Thyroid gland (tissue), 4 donors: ENCODE results near the gene YES1.

Experiments used
- POLR2A ChIP-seq, 2 donors: fragments of 450-650 bp; IDR thresholded peaks; one replicate each; pipeline ENCODE4 v1.6.1; 2017; ENCODE audit warnings: antibody characterized with exemption in 2 of 2, mild to moderate bottlenecking in 2 of 2, moderate library complexity in 1 of 2
- TF ChIP-seq, protein P1 (sequence below), 6 experiments: fragments of 200-600 bp in 3 of 6; fragments of 450-650 bp in 3 of 6; sonication (generic) in 3 of 6; IDR thresholded peaks; one replicate each; pipeline ENCODE4 v1.5.1; 2016 to 2019; ENCODE audit warnings: antibody characterized with exemption in 6 of 6, mild to moderate bottlenecking in 2 of 6, inconsistent platforms in 1 of 6, moderate library complexity in 1 of 6

DNA sequence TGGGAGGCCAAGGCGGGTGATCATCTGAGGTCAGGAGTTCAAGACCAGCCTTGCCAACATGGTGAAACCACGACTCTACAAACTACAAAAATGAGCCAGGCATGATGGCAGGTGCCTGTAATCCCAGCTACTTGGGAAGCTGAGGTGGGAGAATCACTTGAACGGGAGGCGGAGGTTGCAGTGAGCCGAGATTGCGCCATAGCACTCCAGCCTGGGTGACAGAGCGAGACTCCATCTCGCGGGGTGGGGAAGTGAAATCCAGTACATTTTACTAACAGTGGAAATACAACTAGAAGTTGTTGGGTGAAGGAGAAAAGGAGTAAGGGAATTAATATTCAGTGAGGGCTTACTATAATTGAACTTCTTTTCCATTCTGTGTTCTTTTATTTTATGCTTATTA, 86.4 kb downstream of the YES1 start:
- TF ChIP-seq, protein P1, sequence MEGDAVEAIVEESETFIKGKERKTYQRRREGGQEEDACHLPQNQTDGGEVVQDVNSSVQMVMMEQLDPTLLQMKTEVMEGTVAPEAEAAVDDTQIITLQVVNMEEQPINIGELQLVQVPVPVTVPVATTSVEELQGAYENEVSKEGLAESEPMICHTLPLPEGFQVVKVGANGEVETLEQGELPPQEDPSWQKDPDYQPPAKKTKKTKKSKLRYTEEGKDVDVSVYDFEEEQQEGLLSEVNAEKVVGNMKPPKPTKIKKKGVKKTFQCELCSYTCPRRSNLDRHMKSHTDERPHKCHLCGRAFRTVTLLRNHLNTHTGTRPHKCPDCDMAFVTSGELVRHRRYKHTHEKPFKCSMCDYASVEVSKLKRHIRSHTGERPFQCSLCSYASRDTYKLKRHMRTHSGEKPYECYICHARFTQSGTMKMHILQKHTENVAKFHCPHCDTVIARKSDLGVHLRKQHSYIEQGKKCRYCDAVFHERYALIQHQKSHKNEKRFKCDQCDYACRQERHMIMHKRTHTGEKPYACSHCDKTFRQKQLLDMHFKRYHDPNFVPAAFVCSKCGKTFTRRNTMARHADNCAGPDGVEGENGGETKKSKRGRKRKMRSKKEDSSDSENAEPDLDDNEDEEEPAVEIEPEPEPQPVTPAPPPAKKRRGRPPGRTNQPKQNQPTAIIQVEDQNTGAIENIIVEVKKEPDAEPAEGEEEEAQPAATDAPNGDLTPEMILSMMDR (IDR thresholded peaks at IDR 0.05): no peak
- no peak for TF ChIP-seq POLR2A (IDR thresholded peaks at IDR 0.05)
